HG03521 (cell line): ENCODE measurements around the gene DBP.

Experiments
- ATAC-seq: cut with Tn5 transposase; IDR thresholded peaks from one replicate; pipeline ENCODE4 v1.9.1; 2021; ENCODE audit warnings: mild to moderate bottlenecking, moderate library complexity; ENCODE audit not compliant: unreplicated experiment

DBP gene

GRCh38 chr19:48587387-48587786, 49.8 kb downstream of the DBP start:
- ATAC-seq, result no peak

GRCh38 chr19:48582168-48582567, 55.0 kb downstream of the DBP start:
- no peak for ATAC-seq
